HG03520 (cell line): ENCODE measurements around the gene VWA8.
"Not testable (repeated sequence)": the region's sequence is repeated elsewhere in the genome, so short reads cannot be mapped to it uniquely, and the experiment has no call there.

Source experiments
- ATAC-seq: cut with Tn5 transposase; IDR thresholded peaks from one replicate; pipeline ENCODE4 v1.9.1; 2021; ENCODE audit warnings: mild to moderate bottlenecking, moderate library complexity; ENCODE audit not compliant: unreplicated experiment

Gene VWA8

GRCh38 chr13:41756198-41756880 lies 204.6 kb downstream of the VWA8 start:
- ATAC-seq = no peak

- ATAC-seq = no peak
These were observed 209.0 kb downstream of the VWA8 start for GRCh38 chr13:41751734-41752445.

GRCh38 chr13:41751277-41751676 lies 209.6 kb downstream of the VWA8 start:
- no peak for ATAC-seq

- no peak for ATAC-seq
These were observed 214.7 kb downstream of the VWA8 start for GRCh38 chr13:41746259-41746658.

- not testable (repeated sequence) for ATAC-seq
These were observed 215.4 kb downstream of the VWA8 start for GRCh38 chr13:41745496-41745895.

- no peak for ATAC-seq
These were observed 217.9 kb downstream of the VWA8 start for GRCh38 chr13:41742917-41743552.

- ATAC-seq = no peak
These were observed 220.4 kb downstream of the VWA8 start for GRCh38 chr13:41740479-41740878.

GRCh38 chr13:41722684-41723535 lies 238.0 kb downstream of the VWA8 start:
- no peak for ATAC-seq

- no peak for ATAC-seq
These were observed 239.9 kb downstream of the VWA8 start for GRCh38 chr13:41720839-41721561.

GRCh38 chr13:41716236-41716635 lies 244.7 kb downstream of the VWA8 start:
- ATAC-seq = no peak

GRCh38 chr13:41713405-41713804 lies 247.5 kb downstream of the VWA8 start:
- no peak for ATAC-seq

GRCh38 chr13:41710771-41711170 lies 250.1 kb downstream of the VWA8 start:
- no peak for ATAC-seq

- ATAC-seq = no peak
These were observed 251.4 kb downstream of the VWA8 start for GRCh38 chr13:41709511-41709910.

GRCh38 chr13:41708713-41709112 lies 252.2 kb downstream of the VWA8 start:
- ATAC-seq = no peak

GRCh38 chr13:41707194-41707821 lies 253.6 kb downstream of the VWA8 start:
- ATAC-seq = no peak

- ATAC-seq = no peak
These were observed 254.8 kb downstream of the VWA8 start for GRCh38 chr13:41706152-41706551.

- ATAC-seq = no peak
These were observed 258.4 kb downstream of the VWA8 start for GRCh38 chr13:41702540-41702939.

GRCh38 chr13:41701676-41702075 lies 259.2 kb downstream of the VWA8 start:
- ATAC-seq = no peak

GRCh38 chr13:41700790-41701310 lies 260.1 kb downstream of the VWA8 start:
- no peak for ATAC-seq

- ATAC-seq = no peak
These were observed 261.1 kb downstream of the VWA8 start for GRCh38 chr13:41699759-41700158.
